Measurements from ENCODE around the gene VWF.
"Not testable (repeated sequence)": the region's sequence is repeated elsewhere in the genome, so short reads cannot be mapped to it uniquely, and the experiment has no call there.

- TF ChIP-seq CTCF (conservative IDR thresholded peaks at IDR 0.05 in 1 of 2, IDR thresholded peaks at IDR 0.05 in 1 of 2; ENCODE audit: extremely low read depth in 1 of 2, insufficient read depth in 1 of 2, low read depth in 1 of 2, low read length in 2 of 2); EZH2 (IDR thresholded peaks at IDR 0.05; ENCODE audit: borderline replicate concordance, low read length): not testable (repeated sequence)
Measured at GRCh38 chr12:6015271-6015670, 109.2 kb downstream of the VWF start.
